Midbrain (tissue), 1 donor: ENCODE results near the gene SLC8A3.
"Not testable (repeated sequence)": the region's sequence is repeated elsewhere in the genome, so short reads cannot be mapped to it uniquely, and the experiment has no call there.

ENCODE experiments used
- DNase-seq: peaks from one replicate; lab custom pipeline; 2025; lab: John Stamatoyannopoulos, UW

The SLC8A3 gene

GRCh38 chr14:70188659-70189455 lies at the start of gene SLC8A3:
Gene SLC8A3, minus strand, starts transcription at chr14:70188951. Its CDS starts 20,529 bp downstream, at chr14:70168422.
- peak; percentile 66 for DNase-seq

- no peak for DNase-seq
Observed at GRCh38 chr14:70237710-70238109, 49.0 kb upstream of the SLC8A3 start.

- no peak for DNase-seq
Observed at GRCh38 chr14:70234066-70234950, 45.6 kb upstream of the SLC8A3 start.

GRCh38 chr14:70231756-70232544 lies 43.2 kb upstream of the SLC8A3 start:
- DNase-seq: not testable (repeated sequence)

- not testable (repeated sequence) for DNase-seq
Observed at GRCh38 chr14:70229877-70230640, 41.3 kb upstream of the SLC8A3 start.

GRCh38 chr14:70213721-70214282 lies 25.1 kb upstream of the SLC8A3 start:
- no peak for DNase-seq

- DNase-seq: no peak
Observed at GRCh38 chr14:70212752-70213151, 24.0 kb upstream of the SLC8A3 start.

GRCh38 chr14:70208380-70208779 lies 19.6 kb upstream of the SLC8A3 start:
- DNase-seq: no peak

- DNase-seq: no peak
Observed at GRCh38 chr14:70203686-70204085, 14.9 kb upstream of the SLC8A3 start.

- no peak for DNase-seq
Observed at GRCh38 chr14:70201994-70202393, 13.2 kb upstream of the SLC8A3 start.

GRCh38 chr14:70193396-70193795 lies 4.6 kb upstream of the SLC8A3 start:
- DNase-seq: no peak

- DNase-seq: no peak
Observed at GRCh38 chr14:70192915-70193314, 4.2 kb upstream of the SLC8A3 start.

GRCh38 chr14:70190156-70190555 lies 1.4 kb upstream of the SLC8A3 start:
- no peak for DNase-seq

- DNase-seq: no peak
Observed at GRCh38 chr14:70189456-70190077, 816 bp upstream of the SLC8A3 start.

- no peak for DNase-seq
Observed at GRCh38 chr14:70188322-70188658, 461 bp downstream of the SLC8A3 start.

- no peak for DNase-seq
Observed at GRCh38 chr14:70186900-70187451, 1.8 kb downstream of the SLC8A3 start.

- no peak for DNase-seq
Observed at GRCh38 chr14:70183991-70184390, 4.8 kb downstream of the SLC8A3 start.

GRCh38 chr14:70181276-70181675 lies 7.5 kb downstream of the SLC8A3 start:
- no peak for DNase-seq

GRCh38 chr14:70180718-70181117 lies 8.0 kb downstream of the SLC8A3 start:
- DNase-seq: no peak

- no peak for DNase-seq
Observed at GRCh38 chr14:70177081-70177800, 11.5 kb downstream of the SLC8A3 start.
